ENCODE results near the gene UPK1B. TPM values are rescaled to one million over a fixed set of nuclear protein-coding genes. Genes with fewer than 3 reads are reported as not detected.

UPK1B gene
- total RNA-seq, 1 experiment from 2014 or later = 1.0 TPM

- peaks cover 25 to 33% of the 10 kb centered on the region in 2 experiments for H3K9me3 Mint-ChIP-seq
- Histone ChIP-seq H2BK20ac (ENCODE audit: low read depth, low read length, poor library complexity, severe bottlenecking) (no peak overlapping the region), H4K8ac (replicated peaks; ENCODE audit: insufficient read length, low read depth, low read length) (no peak overlapping the region)
These were observed 15.4 kb upstream of the UPK1B start for GRCh38 chr3:119157971-119158370.

More at GRCh38 chr3:119157971-119158370, 15.4 kb upstream of the UPK1B start:
- H3K14ac ChIP-seq (ENCODE audit: insufficient read depth, low read length) = no peak overlapping the region
- H3K4me1 Mint-ChIP-seq = no peaks in the 10 kb centered on the region
- H3K27me3 Mint-ChIP-seq (ENCODE audit: low read depth) = no peaks in the 10 kb centered on the region; the same call in 1 of the 2 replicates
- H3K56ac ChIP-seq (ENCODE audit: insufficient read length, low read depth, low read length) = no peak overlapping the region
- no peak for DNase-seq
- H3K23ac ChIP-seq (ENCODE audit: insufficient read length, low read depth, low read length) = no peak overlapping the region
- no peak for TF ChIP-seq CTCF (conservative IDR thresholded peaks at IDR 0.05)
- H2BK120ac ChIP-seq (ENCODE audit: low read depth, low read length, poor library complexity, severe bottlenecking) = no peak overlapping the region
- no peaks in the 10 kb centered on the region for H3K79me1 ChIP-seq (ENCODE audit: insufficient read depth, low read depth, low read length, poor library complexity, severe bottlenecking)
- no peak overlapping the region for H2AFZ ChIP-seq (ENCODE audit: low read length)
- no peak overlapping the region for H4K5ac ChIP-seq (ENCODE audit: insufficient read length, low read depth, low read length)
- no peak overlapping the region for H3K4ac ChIP-seq (ENCODE audit: low read depth, low read length)
- H3K79me2 ChIP-seq (ENCODE audit: insufficient read depth, low read length) = no peaks in the 10 kb centered on the region
- no peaks in the 10 kb centered on the region for H3K23me2 ChIP-seq (ENCODE audit: insufficient read length, low read depth, low read length, poor library complexity, severe bottlenecking)
- no CpG with 5 or more reads among the region's 2 CpGs for WGBS (ENCODE audit: extremely low coverage, insufficient read length, low lambda C conversion rate)
- H3K36me3 Mint-ChIP-seq (ENCODE audit: insufficient read depth in 1 of 3, low read depth in 3 of 3) = peaks cover 2 to 24% (median 9%) of the 10 kb centered on the region in 3 experiments; a peak in 5 of 7 replicates
- H4K91ac ChIP-seq (ENCODE audit: insufficient read length, low read depth, low read length) = no peak overlapping the region
- H3K9me3 ChIP-seq (ENCODE audit: control insufficient read depth, low read depth, low read length) = no peaks in the 10 kb centered on the region
- H3K27me3 ChIP-seq (ENCODE audit: insufficient read depth, low read length) = no peaks in the 10 kb centered on the region
- no peak overlapping the region for H3K4me2 ChIP-seq (ENCODE audit: insufficient read depth, insufficient read length, low read length)
- no peak overlapping the region for H3K4me3 Mint-ChIP-seq
- H2AK5ac ChIP-seq (ENCODE audit: insufficient read length, low read length) = no peak overlapping the region
- H2BK15ac ChIP-seq (ENCODE audit: low read depth, low read length) = no peak overlapping the region
- no peak overlapping the region for H3K27ac ChIP-seq (ENCODE audit: insufficient read length, low read depth, low read length)
- H2BK5ac ChIP-seq (ENCODE audit: insufficient read length, low read length) = no peak overlapping the region
- no peak overlapping the region for H2BK12ac ChIP-seq (ENCODE audit: insufficient read length, low read depth, low read length)
- no peak overlapping the region for H3K18ac ChIP-seq (ENCODE audit: insufficient read length, low read depth, low read length)
- H3K4me1 ChIP-seq (ENCODE audit: insufficient read depth, low read length) = no peaks in the 10 kb centered on the region
- H3K9ac ChIP-seq (ENCODE audit: extremely low read depth, insufficient read length, low read length) = no peak overlapping the region
- H3K27ac Mint-ChIP-seq = no peak overlapping the region
- no peak overlapping the region for H3T11ph ChIP-seq (ENCODE audit: low read length)
- H4K20me1 ChIP-seq (ENCODE audit: control insufficient read depth, insufficient read depth, insufficient read length) = no peaks in the 10 kb centered on the region
